Stimulated activated CD4-positive, alpha-beta T cell treated with anti-CD3 and anti-CD28 coated beads, Interleukin-4, amount 100 ng/mL, for 4 hours (primary cell): ENCODE data around the gene RCVRN.
"Not testable (repeated sequence)": the region's sequence is repeated elsewhere in the genome, so short reads cannot be mapped to it uniquely, and the experiment has no call there.

Source experiments
- DNase-seq, 2 experiments: peaks; one replicate each; pipeline ENCODE4 v3.0.0-alpha.2; 2020

RCVRN gene

GRCh38 chr17:9921216-9921615, 16.1 kb upstream of the RCVRN start:
- DNase-seq: not testable (repeated sequence)

GRCh38 chr17:9918804-9919352, 13.8 kb upstream of the RCVRN start:
- DNase-seq: no peak

GRCh38 chr17:9918352-9918751, 13.3 kb upstream of the RCVRN start:
- DNase-seq: no peak

DNA sequence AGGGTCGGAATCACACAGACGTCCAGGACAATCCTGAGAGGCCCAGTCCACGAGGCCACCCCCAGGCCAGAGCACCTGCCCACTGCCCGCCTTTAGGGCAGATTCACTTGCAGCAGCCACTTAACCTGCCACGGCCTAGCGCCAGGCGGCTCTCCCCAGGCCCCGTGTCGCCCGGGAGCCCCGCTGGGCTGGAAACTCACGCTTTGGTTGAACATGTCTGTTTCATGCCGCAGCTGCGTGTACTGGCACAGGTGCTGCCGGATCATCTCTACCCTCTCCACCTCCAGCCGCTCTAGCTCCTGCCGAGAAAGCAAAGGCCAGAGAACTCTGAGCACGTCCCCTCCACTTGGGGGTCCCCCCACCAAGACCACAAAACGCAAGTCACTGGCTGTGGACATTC, 12.7 kb upstream of the RCVRN start:
- no peak for DNase-seq

GRCh38 chr17:9917131-9917530, 12.1 kb upstream of the RCVRN start:
- no peak for DNase-seq

DNA sequence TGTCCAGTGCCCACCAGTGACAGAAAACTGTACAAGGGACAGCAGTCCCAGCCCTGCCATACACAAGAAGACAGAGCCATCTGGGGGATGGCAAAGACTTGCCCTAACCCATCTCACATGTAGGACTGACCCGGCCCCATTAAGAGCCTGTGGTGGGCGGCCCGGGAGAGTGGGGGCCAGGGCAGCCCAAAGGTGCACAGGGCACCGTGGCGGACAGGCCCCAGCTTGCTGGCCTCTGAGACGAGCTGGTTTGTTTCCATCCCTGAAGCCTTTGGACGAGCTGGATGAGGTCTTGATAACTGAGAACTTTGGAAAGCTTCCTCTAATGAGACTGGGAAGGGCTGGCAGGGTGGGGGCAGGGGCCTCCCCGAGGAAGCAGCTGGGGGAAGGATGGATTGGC, 11.0 kb upstream of the RCVRN start:
- no peak for DNase-seq

- DNase-seq: no peak
These were observed 8.4 kb upstream of the RCVRN start for GRCh38 chr17:9913476-9913875.

DNA sequence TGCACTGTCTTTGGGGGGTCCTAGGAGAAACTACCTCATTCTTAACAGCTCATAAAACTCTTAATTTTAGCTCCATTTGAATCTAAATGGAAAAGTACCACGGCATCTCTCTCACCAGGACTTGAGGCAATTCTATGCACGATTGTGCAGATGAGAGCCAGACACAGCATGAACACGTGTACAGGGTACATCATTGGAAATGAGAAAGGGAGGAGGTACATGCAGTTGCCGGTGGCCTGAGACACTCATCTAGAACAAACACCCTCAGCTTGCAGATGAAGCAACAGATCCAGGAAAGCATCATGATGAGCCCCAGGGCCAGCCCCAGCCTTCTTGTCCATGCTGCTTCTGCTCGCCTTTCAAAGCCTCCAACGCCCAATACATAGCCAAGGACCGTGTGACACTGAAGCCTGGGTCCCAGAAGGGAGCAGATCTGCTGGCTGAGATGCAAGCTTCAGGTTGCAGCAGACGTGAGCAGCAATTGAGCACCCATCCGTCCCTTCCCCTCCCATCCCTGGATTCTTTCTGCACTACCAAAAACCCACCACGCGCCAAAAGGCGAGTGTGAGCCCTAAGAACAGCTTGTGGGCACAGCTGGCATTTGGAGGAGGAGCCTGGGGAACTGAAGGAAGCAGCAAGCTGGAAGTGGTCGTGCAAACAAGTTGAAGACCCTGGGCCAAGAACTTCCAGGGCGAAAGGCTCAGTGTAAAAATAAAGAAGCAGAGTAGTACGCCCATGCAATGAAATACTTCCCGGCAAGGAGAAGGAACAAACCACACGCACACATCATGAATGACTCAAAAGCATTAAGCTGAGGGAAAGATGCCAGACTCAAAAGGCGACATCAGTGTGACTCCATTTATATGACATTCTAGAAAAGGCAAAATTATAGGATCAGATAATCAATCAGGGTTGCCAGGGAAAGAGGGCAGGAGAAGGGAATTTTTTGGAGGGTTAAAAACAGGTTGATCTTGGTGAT, 7.3 kb upstream of the RCVRN start:
- DNase-seq: no peak

DNA sequence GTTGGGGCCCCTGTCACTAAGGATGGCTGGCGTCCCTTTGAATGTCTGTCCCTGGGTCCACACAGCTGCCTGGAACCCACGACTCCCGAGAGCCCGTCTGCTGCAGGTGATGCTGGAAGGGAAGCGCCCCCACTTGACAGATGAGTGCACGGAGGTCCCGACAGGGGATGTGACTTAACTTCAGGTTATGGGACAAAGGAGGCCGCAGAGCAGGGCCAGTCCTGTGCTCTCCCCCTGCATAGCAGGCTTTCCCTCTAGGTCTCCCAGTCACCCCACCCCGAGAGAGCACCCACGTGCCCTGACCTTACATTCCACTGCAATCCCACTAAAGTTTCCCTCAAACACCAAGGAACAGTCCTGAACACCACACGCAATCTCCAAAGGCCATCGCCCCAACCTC, 6.0 kb upstream of the RCVRN start:
- no peak for DNase-seq

GRCh38 chr17:9908649-9909042, 3.6 kb upstream of the RCVRN start:
- no peak for DNase-seq

- DNase-seq: no peak
These were observed 3.0 kb upstream of the RCVRN start for GRCh38 chr17:9907883-9908648.

DNA sequence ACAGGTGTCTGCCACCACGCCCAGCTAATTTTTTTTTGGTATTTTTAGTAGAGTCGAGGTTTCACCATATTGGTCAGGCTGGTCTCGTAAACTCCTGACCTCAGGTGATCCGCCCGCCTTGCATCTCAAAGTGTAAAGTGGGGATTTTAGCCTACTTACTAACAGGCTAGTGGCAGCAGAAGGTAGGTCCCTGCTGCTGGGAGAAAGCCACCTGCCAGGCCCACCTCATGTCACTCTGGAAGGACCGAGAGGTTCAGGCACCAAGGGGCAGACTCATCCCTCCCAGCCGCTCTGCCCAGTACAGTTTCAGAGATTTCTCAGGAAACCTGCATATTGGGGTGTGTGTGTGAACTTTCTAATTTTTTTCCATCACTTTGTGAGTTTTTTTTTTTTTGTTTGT, 2.1 kb upstream of the RCVRN start:
- no peak for DNase-seq

- DNase-seq: no peak
These were observed 1.5 kb upstream of the RCVRN start for GRCh38 chr17:9906616-9907015.

GRCh38 chr17:9905902-9906301, 831 bp upstream of the RCVRN start:
- no peak for DNase-seq

- DNase-seq: no peak
These were observed 594 bp downstream of the RCVRN start for GRCh38 chr17:9904277-9905077.

- no peak for DNase-seq
These were observed 3.0 kb downstream of the RCVRN start for GRCh38 chr17:9902120-9902519.

- no peak for DNase-seq
These were observed 4.3 kb downstream of the RCVRN start for GRCh38 chr17:9900784-9901183.

GRCh38 chr17:9900044-9900594, 5.0 kb downstream of the RCVRN start:
- DNase-seq: no peak

GRCh38 chr17:9899280-9900043, 5.6 kb downstream of the RCVRN start:
- no peak for DNase-seq

- DNase-seq: no peak
These were observed 6.3 kb downstream of the RCVRN start for GRCh38 chr17:9898812-9899211.

- DNase-seq: no peak
These were observed 7.6 kb downstream of the RCVRN start for GRCh38 chr17:9897372-9897968.
